Coronary artery (tissue), 2 donors: Measurements from ENCODE around the gene AGT.

ENCODE experiments used
- DNase-seq: peaks from one replicate; pipeline ENCODE4 v3.0.0-alpha.2; 2017; ENCODE audit warnings: low spot score
- H3K27ac ChIP-seq, 2 donors: fragments of 200-600 bp; sonication (generic); one replicate each; pipeline ENCODE4 v1.5.1; 2016 to 2019
- H3K4me3 ChIP-seq: fragments of 200-600 bp; sonication (generic); 2 replicates; pipeline ENCODE4 v1.5.1; 2016; ENCODE audit warnings: mild to moderate bottlenecking, moderate library complexity
- CTCF ChIP-seq: fragments of 200-600 bp; sonication (generic); IDR thresholded peaks from one replicate; pipeline ENCODE4 v1.5.1; 2019; ENCODE audit warnings: antibody characterized with exemption

Gene AGT

DNA sequence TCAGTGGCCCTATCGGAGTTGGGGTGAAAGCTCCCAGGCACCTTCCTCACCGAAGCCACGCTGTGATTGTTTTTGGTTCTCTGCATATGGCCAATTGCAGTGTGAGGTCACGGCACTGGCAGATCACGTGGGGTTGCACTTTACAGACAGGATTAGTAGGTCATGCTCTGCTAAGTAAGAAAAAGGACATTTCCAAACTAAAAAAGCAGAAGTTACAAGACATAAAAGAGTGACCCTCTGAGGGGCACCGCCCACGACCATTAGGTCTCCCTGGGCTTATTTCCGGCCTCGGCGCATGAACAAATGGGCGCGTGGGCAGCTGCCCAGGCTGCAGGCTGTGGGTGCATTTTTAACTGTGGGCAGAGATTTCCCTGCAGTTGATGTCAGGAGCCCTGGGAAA lies 35.2 kb upstream of the AGT start:
- no peak for TF ChIP-seq CTCF
- H3K27ac ChIP-seq, result no peak overlapping the region
- DNase-seq, result no peak
- H3K4me3 ChIP-seq, result no peak overlapping the region

DNA sequence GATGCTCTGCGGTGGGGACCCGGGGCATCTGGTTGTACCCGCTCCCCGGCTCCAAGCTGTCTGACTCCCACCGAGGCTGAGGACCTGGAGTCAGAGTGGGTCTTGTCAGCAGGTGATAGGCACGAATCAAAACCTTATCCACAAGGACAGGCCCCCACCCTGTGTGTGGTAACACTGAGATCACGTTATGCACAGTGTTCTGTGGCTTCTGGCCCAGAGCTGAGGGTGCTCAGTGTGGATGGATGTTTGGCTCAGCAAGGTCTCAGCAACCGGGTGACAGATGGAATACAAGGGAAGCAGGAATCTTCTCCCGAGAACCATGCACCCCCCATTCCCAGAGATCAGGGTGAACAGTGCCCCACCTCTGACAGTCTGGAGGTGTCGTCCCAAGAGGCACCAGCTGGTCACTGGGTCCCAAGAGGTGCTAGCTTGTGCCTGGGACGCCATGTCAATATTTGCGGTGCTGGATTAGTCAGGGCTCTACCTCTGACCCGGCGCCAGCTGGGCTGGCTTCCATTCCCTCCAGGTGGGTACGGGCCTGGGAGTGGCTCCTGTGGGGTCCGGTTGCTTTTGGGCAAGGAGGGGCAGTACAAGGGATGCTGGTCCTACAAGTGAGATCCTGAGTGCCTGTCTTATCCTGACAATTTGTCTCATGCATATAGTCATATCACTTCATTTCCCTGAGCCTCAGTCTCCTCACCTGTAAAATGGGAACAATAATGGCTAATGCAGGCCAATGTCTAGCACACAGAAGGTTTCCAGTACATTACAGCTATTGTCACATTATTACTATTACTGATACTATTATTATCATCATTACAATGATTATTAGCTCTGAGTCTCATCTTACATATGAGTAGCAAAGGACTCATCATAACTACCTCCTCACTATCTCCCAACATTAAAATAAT lies 34.2 kb upstream of the AGT start:
- no peak overlapping the region for H3K27ac ChIP-seq
- no peak for DNase-seq
- no peak overlapping the region for H3K4me3 ChIP-seq

DNA sequence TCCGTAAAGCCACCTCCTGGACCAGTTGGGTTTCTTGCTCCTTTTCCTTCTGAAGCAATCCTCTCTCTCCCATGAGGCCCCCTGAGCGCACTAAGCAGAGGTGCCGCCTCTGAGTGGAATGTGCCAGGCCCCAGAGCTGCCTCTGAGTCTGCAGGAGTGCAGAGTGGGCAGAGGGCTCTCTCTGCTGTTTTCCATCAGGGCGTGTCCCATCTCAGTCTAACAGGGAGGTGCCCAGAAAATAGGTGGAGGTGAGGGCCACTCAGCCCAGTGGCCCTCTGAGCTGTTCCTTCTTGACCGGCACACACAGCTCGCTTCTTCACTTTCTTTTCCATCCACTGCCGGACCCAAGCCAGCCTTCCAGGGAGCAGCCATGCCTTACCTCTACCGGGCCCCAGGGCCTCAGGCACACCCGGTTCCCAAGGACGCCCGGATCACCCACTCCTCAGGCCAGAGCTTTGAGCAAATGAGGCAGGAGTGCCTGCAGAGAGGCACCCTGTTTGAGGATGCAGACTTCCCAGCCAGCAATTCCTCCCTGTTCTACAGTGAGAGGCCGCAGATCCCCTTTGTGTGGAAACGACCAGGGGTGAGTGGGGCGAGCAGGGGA lies 33.3 kb upstream of the AGT start, which contains the start of gene CAPN9:
Gene CAPN9, plus strand, starts transcription at position 262 of the 604 bp plus-strand sequence. Its CDS starts 109 bp downstream, at position 371.
- no peak for TF ChIP-seq CTCF
- Histone ChIP-seq H3K27ac (no peak within 1 kb of the TSS), H3K4me3 (no peak within 1 kb of the TSS)
- DNase-seq, result no peak

More for the DNA sequence above, 34.2 kb upstream of the AGT start:
- TF ChIP-seq CTCF, result no peak

DNA sequence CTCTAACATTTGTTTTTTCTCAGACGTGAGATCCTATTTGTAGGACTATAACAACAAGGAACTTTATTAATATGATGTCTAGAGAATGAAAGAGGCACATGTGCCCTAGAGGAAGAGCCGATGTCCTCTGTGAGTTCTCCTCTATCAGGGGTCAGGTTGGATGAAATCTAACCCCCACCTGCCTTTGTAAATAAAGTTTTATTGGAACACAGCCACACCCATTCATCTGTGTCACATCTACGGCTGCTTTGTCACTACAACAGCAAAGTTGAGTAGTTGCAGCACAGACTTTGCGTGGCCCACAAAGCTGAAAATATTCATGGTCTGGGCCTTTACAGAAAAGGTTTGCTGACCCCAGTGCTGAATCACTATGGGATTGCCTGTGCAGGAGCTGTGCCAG lies 32.7 kb upstream of the AGT start:
- no peak for TF ChIP-seq CTCF
- DNase-seq, result no peak
- H3K4me3 ChIP-seq, result no peak overlapping the region
- no peak overlapping the region for H3K27ac ChIP-seq

GRCh38 chr1:230745071-230745470 lies 31.1 kb upstream of the AGT start:
- no peak overlapping the region for H3K4me3 ChIP-seq
- no peak for TF ChIP-seq CTCF
- no peak for DNase-seq
- H3K27ac ChIP-seq, result no peak overlapping the region

GRCh38 chr1:230744382-230744781 lies 30.5 kb upstream of the AGT start:
- H3K4me3 ChIP-seq, result no peak overlapping the region
- TF ChIP-seq CTCF, result no peak
- no peak overlapping the region for H3K27ac ChIP-seq
- no peak for DNase-seq
